Vagina (tissue), 2 donors: ENCODE results near the gene ELMO2.

Experiments
- CTCF ChIP-seq, 3 experiments: fragments of 450-650 bp in 2 of 3; fragments of 200-600 bp in 1 of 3; sonication (generic) in 1 of 3; IDR thresholded peaks; one replicate each; pipeline ENCODE4 v1.5.1; 2017 to 2019; ENCODE audit warnings: antibody characterized with exemption in 3 of 3, mild to moderate bottlenecking in 2 of 3, moderate library complexity in 2 of 3
- POLR2A ChIP-seq, 2 donors: fragments of 450-650 bp; IDR thresholded peaks; one replicate each; pipeline ENCODE4 v1.6.1; 2017; ENCODE audit warnings: antibody characterized with exemption in 2 of 2, mild to moderate bottlenecking in 2 of 2, moderate library complexity in 2 of 2

- TF ChIP-seq CTCF (IDR thresholded peaks at IDR 0.05) (no peak), POLR2A (IDR thresholded peaks at IDR 0.05) (no peak)
Observed at GRCh38 chr20:46336735-46337134, 69.7 kb downstream of the ELMO2 start.
